HS-27A (cell line): ENCODE data around the gene PITHD1.
"Not testable (repeated sequence)": the region's sequence is repeated elsewhere in the genome, so short reads cannot be mapped to it uniquely, and the experiment has no call there.

ENCODE experiments used
- DNase-seq: peaks from one replicate; pipeline ENCODE4 v3.0.0-alpha.2; 2012; ENCODE audit warnings: low read depth, missing footprints

Gene PITHD1

GRCh38 chr1:23825762-23826522 lies 47.7 kb downstream of the PITHD1 start:
- DNase-seq, result no peak

DNA sequence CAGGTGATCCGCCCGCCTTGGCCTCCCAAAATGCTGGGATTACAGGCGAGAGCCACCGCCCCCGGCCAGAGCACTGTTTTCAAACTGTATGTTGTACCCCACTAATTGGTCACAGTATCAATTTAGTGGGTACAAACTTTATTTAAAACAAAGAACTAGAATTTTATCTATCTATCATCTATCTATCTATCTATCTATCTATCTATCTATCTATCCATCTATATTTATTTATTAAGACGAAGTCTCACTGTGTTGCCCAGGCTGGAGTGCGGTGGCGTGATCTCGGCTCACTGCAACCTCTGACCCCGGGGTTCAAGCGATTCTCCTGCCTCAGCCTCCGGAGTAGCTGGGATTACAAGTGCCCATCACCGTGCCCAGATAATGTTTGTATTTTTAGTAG lies 48.4 kb downstream of the PITHD1 start:
- DNase-seq, result not testable (repeated sequence)

DNA sequence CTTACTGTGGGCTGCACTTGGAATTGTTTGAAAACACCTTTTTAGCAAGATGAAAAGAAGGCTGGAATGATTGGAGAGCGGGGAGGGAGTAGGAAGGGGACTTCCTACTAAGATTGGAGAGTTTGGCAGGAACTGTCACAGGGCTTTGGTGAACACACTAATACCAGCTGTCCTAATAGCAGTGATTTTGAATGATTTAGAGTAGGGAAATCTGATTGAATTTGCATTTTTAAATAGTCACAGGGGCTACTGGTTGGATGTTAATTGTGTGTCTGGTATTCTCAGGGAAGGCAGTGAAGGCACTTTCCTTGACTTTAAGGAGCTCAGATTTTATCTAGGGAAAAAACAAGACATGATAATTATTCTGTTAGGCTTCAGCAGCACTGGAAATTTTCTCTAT lies 49.5 kb downstream of the PITHD1 start:
- DNase-seq, result no peak

DNA sequence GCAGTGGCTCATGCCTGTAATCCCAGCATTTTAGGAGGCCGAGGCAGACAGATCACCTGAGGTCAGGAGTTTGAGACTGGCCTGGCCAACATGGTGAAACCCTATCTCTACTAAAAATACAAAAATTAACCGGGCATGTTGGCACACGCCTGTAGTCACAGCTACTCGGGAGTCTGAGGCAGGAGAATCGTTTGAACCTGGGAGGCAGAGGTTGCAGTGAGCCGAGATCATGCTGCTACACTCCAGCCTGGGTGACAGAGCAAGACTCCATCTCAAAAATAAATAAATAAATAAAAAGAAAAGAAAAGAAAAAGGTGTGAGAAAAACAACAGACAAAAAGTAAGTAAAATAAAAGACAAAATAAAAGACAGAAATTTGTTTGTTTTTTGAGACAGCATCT lies 55.9 kb downstream of the PITHD1 start:
- DNase-seq, result not testable (repeated sequence)

GRCh38 chr1:23836037-23836436 lies 57.8 kb downstream of the PITHD1 start:
- DNase-seq, result no peak
